ENCODE measurements around the gene ST7.
"Not testable (repeated sequence)": the region's sequence is repeated elsewhere in the genome, so short reads cannot be mapped to it uniquely, and the experiment has no call there.

The ST7 gene

DNA sequence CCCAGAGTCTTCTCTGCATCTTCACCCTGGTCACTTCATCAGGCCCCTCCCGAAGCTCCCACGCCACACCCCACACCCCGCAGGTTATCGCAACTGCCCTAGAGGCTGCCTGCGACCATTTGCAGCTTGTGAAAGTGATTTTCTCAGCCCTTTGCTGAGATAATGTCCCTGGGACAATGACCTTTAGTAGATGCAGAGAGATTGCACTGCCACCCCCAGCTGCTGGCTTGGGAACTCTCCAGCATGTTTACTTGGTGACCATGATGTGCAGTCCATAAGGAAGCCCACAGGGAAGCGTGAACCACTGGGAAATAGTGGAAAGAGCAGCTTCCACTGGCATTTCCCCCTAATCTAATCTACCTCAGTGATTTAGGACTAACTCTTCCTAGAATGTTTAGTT lies 272.2 kb downstream of the ST7 start:
- Histone ChIP-seq H3K27me3 (no peaks in the 10 kb centered on the region), H3K27ac (no peak overlapping the region), H3K36me3 (peaks cover 0 to 12% (median 0%) of the 10 kb centered on the region in 11 experiments; a peak in 3 of 22 replicates), H3K9me3 (replicated peaks in 1 of 11) (no peaks in the 10 kb centered on the region), H3K4me2 (no peak overlapping the region), H4K20me1 (no peaks in the 10 kb centered on the region), H3K4me1 (no peaks in the 10 kb centered on the region), H3K9ac (no peak overlapping the region), H3K4me3 (no peak overlapping the region)
- TF ChIP-seq Cebpa-rat (IDR thresholded peaks at IDR 0.05): no peak

DNA sequence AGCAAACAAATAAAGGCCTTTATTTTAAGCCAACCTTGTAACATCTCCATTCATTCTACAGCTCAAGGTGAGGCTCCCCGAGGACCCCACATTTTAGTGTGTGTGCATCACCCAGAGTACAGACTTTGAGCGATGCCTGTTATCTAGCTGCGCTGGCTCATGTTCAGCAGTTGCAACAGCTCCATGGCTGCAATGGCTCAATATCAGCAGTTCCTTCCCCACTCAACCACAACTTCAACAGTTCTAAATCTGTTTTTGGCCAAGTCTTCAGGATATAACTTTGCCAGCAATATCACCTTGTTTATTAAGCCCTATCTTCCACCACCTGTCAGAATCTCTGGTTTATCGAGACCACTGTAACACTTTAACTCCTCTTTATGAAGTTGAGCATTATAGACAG lies 273.8 kb downstream of the ST7 start:
- TF ChIP-seq Cebpa-rat (IDR thresholded peaks at IDR 0.05): no peak
- Histone ChIP-seq H3K36me3 (peaks cover 0 to 12% (median 0%) of the 10 kb centered on the region in 11 experiments; a peak in 3 of 22 replicates), H3K4me1 (no peaks in the 10 kb centered on the region), H3K4me2 (no peak overlapping the region), H4K20me1 (no peaks in the 10 kb centered on the region), H3K27me3 (no peaks in the 10 kb centered on the region), H3K9me3 (replicated peaks in 1 of 11) (0 out of 22 replicates have a peak, but pooled peaks cover 0 to under 1% (median 0%) of the 10 kb centered on the region in 11 experiments), H3K4me3 (no peak overlapping the region), H3K27ac (no peak overlapping the region), H3K9ac (no peak overlapping the region)

DNA sequence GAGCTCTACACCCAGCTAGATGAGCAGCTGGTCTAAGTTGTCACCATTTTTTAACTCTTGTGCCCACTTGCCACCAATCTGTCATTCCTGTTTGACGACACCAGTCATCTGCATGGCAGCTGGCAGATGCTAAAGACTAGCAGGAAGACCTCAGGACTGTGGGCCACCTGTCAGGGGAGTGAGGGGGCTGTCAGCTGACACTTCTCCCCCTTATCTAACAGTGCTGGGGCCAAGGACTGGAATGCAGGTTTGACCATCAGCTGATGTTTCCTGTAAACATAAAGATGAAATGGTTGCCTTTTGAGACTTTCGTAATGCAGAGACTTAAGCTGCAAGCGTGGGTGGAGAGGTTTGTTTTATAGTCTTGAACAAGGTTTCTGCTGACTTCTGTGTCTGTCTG lies 276.0 kb downstream of the ST7 start:
- H4K20me1 ChIP-seq: no peaks in the 10 kb centered on the region
- TF ChIP-seq Cebpa-rat (IDR thresholded peaks at IDR 0.05): no peak
- peaks cover 0 to 13% (median 0%) of the 10 kb centered on the region in 11 experiments; a peak in 3 of 22 replicates for H3K9me3 ChIP-seq (replicated peaks in 1 of 11)
- no peaks in the 10 kb centered on the region for H3K36me3 ChIP-seq
- H3K9ac ChIP-seq: no peak overlapping the region
- no peak overlapping the region for H3K4me2 ChIP-seq
- H3K27me3 ChIP-seq: no peaks in the 10 kb centered on the region
- H3K4me3 ChIP-seq: no peak overlapping the region
- no peaks in the 10 kb centered on the region for H3K4me1 ChIP-seq
- no peak overlapping the region for H3K27ac ChIP-seq

DNA sequence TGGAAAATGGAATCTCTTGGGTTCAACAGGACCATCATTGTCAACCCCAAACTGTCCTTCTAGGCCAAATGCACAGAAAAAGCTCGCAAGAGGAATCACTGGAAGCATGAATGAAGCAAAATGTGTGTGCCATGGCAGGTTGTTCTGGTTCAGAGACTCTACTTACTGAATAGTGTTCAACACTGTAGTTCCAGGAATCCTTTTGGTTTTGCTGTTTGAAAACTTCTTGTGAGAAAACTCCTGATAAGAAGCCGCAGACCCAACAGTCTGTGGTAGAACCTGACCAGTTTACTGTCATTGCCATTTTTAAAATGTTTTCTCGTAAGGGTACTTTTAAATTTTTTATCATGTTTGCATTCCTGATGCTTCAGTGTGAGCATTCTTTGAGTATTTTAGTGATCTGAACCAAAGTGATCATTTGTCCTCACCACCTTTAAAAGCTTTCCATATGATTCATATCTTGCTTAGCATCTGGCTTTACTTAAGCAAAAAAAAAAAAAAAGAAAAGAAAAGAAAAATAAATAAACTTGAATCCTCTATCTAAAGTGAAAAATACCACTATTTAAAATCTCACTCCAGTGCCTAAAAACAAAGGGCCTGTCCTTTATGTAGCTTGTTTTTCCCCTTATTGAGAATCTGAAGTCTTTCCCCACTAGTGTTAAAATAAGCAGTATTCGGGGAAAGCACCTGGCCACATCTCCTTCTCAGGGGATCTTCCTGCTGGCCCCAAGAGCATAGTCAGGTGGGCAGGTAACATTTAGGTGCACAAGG lies 277.2 kb downstream of the ST7 start:
- Histone ChIP-seq H3K27ac (no peak overlapping the region), H3K4me3 (no peak overlapping the region), H3K4me1 (no peaks in the 10 kb centered on the region), H3K9me3 (replicated peaks in 1 of 11) (peaks cover 0 to 13% (median 0%) of the 10 kb centered on the region in 11 experiments; a peak in 3 of 22 replicates), H3K4me2 (no peak overlapping the region), H3K9ac (no peak overlapping the region), H3K36me3 (no peaks in the 10 kb centered on the region), H3K27me3 (no peaks in the 10 kb centered on the region), H4K20me1 (no peaks in the 10 kb centered on the region)
- TF ChIP-seq Cebpa-rat (IDR thresholded peaks at IDR 0.05): no peak

DNA sequence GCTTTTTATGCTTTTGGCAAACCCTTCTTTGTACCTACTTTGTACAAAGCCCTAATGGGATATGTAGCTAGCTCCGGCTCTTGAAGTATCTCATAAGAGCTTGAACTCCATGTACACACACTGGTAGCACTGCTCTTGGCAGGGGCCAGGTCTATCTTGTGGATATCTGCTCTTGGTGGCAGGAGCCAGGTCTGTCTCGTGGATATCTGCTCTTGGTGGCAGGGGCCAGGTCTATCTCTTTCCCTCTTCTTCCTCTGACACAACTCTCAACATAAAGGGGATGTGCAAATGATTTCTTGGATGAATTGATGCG lies 277.7 kb downstream of the ST7 start:
- Histone ChIP-seq H3K27me3 (no peaks in the 10 kb centered on the region), H3K4me1 (no peaks in the 10 kb centered on the region), H4K20me1 (no peaks in the 10 kb centered on the region), H3K9ac (no peak overlapping the region), H3K27ac (no peak overlapping the region), H3K9me3 (replicated peaks in 1 of 11) (peaks cover 0 to 15% (median 0%) of the 10 kb centered on the region in 11 experiments; a peak in 5 of 22 replicates), H3K36me3 (no peaks in the 10 kb centered on the region), H3K4me3 (no peak overlapping the region), H3K4me2 (no peak overlapping the region)
- no peak for TF ChIP-seq Cebpa-rat (IDR thresholded peaks at IDR 0.05)

DNA sequence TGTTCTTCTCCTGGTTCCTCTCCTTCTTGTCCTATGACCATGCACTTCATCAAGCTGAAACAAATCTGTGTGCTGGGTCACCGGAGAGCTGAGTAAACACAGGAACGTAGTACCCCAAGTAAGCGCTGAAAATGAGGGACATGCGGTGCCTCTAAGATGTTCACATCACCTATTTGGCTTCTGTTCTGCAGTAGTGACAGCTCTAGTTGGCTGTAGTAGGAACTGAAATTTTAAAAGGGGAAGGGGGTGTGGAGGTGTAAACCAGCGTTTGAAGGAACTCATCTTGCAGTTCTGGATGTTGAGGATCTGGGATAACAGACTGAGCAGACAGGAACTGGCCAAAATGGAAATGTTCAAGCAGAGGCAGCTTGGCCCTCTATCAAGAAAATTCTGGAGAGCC lies 284.3 kb downstream of the ST7 start:
- Histone ChIP-seq H3K27ac (no peak overlapping the region), H4K20me1 (no peaks in the 10 kb centered on the region), H3K4me2 (no peak overlapping the region), H3K36me3 (no peaks in the 10 kb centered on the region), H3K27me3 (no peaks in the 10 kb centered on the region), H3K9me3 (replicated peaks in 1 of 11) (peaks cover 0 to 10% (median 0%) of the 10 kb centered on the region in 11 experiments; a peak in 4 of 22 replicates), H3K4me3 (no peak overlapping the region), H3K4me1 (peaks cover 0 to 5% (median 0%) of the 10 kb centered on the region in 10 experiments; a peak in 2 of 20 replicates), H3K9ac (no peak overlapping the region)
- TF ChIP-seq Cebpa-rat (IDR thresholded peaks at IDR 0.05): no peak

DNA sequence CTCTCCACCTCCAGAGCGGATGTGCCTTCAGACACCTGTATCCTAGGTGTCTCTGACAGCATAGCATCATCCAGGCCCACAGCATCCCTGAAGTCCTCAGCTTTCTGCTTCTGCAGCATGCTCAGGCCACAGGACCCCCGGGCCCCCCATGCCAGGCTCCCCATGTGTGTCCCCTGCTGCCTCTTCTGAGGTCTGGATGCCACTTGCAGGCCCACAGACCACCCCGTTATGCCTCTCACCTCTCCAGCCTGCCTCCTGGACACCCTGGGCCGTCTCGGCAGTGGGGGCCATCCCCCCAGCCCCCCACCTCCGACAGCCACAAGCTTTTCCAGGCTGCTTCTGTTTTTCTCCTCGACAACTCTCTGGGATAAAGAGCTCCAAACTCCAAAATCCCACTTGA lies 285.2 kb downstream of the ST7 start:
- Histone ChIP-seq H3K4me3 (no peak overlapping the region), H4K20me1 (no peaks in the 10 kb centered on the region), H3K36me3 (no peaks in the 10 kb centered on the region), H3K9ac (no peak overlapping the region), H3K4me2 (no peak overlapping the region), H3K9me3 (replicated peaks in 1 of 11) (peaks cover 0 to 8% (median 0%) of the 10 kb centered on the region in 11 experiments; a peak in 3 of 22 replicates), H3K27ac (no peak overlapping the region), H3K4me1 (peaks cover 0 to 6% (median 0%) of the 10 kb centered on the region in 10 experiments; a peak in 2 of 20 replicates), H3K27me3 (no peaks in the 10 kb centered on the region)
- no peak for TF ChIP-seq Cebpa-rat (IDR thresholded peaks at IDR 0.05)

DNA sequence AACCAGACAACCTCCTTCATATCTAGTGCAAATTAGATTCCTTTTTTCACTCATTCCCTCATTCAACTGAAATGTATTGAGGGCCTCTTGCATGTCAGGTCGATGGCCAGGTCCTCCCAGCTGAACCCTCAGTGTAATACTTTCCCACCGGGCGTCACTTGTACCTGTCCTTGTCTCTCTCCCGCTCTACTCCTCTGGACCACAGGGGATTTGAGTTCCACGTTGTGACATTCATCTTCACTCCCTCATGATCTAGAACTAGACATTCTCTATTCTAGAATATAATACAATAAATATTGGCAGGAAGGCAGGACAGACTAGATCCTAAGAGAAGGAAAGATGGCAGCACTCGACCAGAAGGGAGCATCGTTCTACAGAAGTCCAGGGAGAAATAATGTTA lies 285.6 kb downstream of the ST7 start:
- no peak for TF ChIP-seq Cebpa-rat (IDR thresholded peaks at IDR 0.05)
- Histone ChIP-seq H3K9me3 (replicated peaks in 1 of 11) (peaks cover 0 to 5% (median 0%) of the 10 kb centered on the region in 11 experiments; a peak in 3 of 22 replicates), H3K36me3 (no peaks in the 10 kb centered on the region), H3K27me3 (no peaks in the 10 kb centered on the region), H3K4me1 (peaks cover 0 to 9% (median 0%) of the 10 kb centered on the region in 10 experiments; a peak in 2 of 20 replicates), H3K4me3 (no peak overlapping the region), H4K20me1 (no peaks in the 10 kb centered on the region), H3K4me2 (no peak overlapping the region), H3K27ac (no peak overlapping the region), H3K9ac (no peak overlapping the region)

DNA sequence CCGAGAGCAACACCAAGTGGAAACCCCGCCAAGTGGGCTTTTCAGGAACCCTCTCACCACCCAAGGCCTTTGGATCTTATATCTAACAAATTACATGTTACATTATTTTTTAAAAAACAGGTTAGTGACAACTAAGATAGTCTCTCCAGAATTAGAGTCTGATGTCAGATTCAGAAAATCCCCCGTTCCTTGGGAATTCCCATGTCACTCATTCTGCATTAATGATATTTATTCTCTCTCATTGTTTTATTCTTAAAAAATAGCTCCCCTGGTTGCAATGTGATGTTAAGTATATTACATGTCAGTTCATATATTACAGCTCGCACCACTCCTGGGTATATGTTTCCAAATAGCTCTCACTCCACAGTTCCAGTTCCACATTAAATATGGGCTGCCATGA lies 287.8 kb downstream of the ST7 start:
- Histone ChIP-seq H4K20me1 (no peaks in the 10 kb centered on the region), H3K4me1 (peaks cover 0 to 9% (median 0%) of the 10 kb centered on the region in 10 experiments; a peak in 2 of 20 replicates), H3K27me3 (no peaks in the 10 kb centered on the region), H3K36me3 (no peaks in the 10 kb centered on the region), H3K4me2 (no peak overlapping the region), H3K9ac (no peak overlapping the region), H3K4me3 (no peak overlapping the region), H3K27ac (no peak overlapping the region), H3K9me3 (replicated peaks in 1 of 11) (peaks cover 4 to 17% (median 11%) of the 10 kb centered on the region in 11 experiments; a peak in 13 of 22 replicates)
- no peak for TF ChIP-seq Cebpa-rat (IDR thresholded peaks at IDR 0.05)

DNA sequence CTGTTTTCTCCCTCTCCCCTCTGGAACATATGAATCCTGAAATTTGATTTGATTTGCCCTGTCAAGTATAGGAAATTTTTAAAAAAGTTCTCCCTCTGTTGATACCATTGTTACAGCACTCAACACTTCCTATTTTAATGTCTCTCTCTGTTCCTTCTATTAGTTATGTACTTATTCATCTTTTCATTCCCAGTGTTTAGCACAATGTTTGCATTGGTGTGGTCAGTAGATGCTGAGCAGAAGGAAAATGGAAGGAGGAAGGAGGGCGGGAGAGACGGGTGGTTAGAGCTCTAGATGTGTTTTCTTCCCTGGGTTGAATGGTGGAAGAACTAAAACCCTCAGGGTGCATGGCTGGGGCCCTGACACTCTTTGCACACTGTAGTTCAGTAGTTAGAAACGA lies 290.1 kb downstream of the ST7 start:
- H3K4me3 ChIP-seq: no peak overlapping the region
- peaks cover 0 to 4% (median 0%) of the 10 kb centered on the region in 10 experiments; a peak in 2 of 20 replicates for H3K4me1 ChIP-seq
- H3K4me2 ChIP-seq: no peak overlapping the region
- no peak overlapping the region for H3K27ac ChIP-seq
- no peaks in the 10 kb centered on the region for H3K36me3 ChIP-seq
- H4K20me1 ChIP-seq: no peaks in the 10 kb centered on the region
- H3K9me3 ChIP-seq (replicated peaks in 1 of 11): peaks cover 4 to 18% (median 11%) of the 10 kb centered on the region in 11 experiments; a peak in 13 of 22 replicates
- no peak for TF ChIP-seq Cebpa-rat (IDR thresholded peaks at IDR 0.05)
- H3K9ac ChIP-seq: no peak overlapping the region
- H3K27me3 ChIP-seq: no peaks in the 10 kb centered on the region

DNA sequence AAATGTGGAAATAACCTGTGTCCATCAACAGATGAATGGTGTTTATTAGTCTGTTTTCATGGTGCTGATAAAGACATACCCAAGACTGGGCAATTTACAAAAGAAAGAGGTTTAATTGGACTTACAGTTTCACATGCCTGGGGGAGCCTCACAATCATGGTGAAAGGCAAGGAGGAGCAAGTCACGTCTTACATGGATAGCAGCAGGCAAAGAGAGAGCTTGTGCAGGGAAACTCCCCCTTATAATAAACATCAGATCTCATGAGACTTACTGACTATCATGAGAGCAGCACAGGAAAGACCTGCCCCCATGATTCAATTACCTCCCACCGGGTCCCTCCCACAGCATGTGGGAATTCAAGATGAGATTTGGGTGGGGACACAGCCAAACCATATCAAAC lies 292.4 kb downstream of the ST7 start:
- not testable (repeated sequence) for H3K36me3 ChIP-seq, H4K20me1 ChIP-seq, H3K4me2 ChIP-seq

More for the DNA sequence above, 292.4 kb downstream of the ST7 start:
- H3K9me3 ChIP-seq (replicated peaks in 1 of 11): peaks cover 4 to 18% (median 11%) of the 10 kb centered on the region in 11 experiments; a peak in 13 of 22 replicates
- H3K4me3 ChIP-seq, H3K27ac ChIP-seq, H3K4me1 ChIP-seq, H3K27me3 ChIP-seq, H3K9ac ChIP-seq: not testable (repeated sequence)
